Mucosa of descending colon (tissue), 3 donors: ENCODE data around the gene LRP10. TPM values are rescaled to one million over a fixed set of nuclear protein-coding genes. Genes with fewer than 3 reads are reported as not detected.

Source experiments
- ATAC-seq: fragments of 200-7000 bp; cut with Tn5 transposase; one replicate; pipeline ENCODE4 v1.9.1; 2020; ENCODE audit warnings: mild to moderate bottlenecking, moderate library complexity
- DNase-seq, 3 donors: peaks; one replicate each; pipeline ENCODE4 v3.0.0-alpha.2; 2020
- H3K36me3 ChIP-seq: fragments of 200-600 bp; one replicate; pipeline ENCODE4 v1.8.0; 2021; ENCODE audit warnings: low read depth, mild to moderate bottlenecking
- H3K4me1 ChIP-seq: fragments of 200-600 bp; one replicate; pipeline ENCODE4 v1.8.0; 2021; ENCODE audit warnings: low read depth, mild to moderate bottlenecking
- H3K4me3 ChIP-seq: fragments of 200-600 bp; one replicate; pipeline ENCODE4 v1.8.0; 2021; ENCODE audit warnings: mild to moderate bottlenecking
- H3K9me3 ChIP-seq: fragments of 200-600 bp; one replicate; pipeline ENCODE4 v1.8.0; 2021; ENCODE audit warnings: mild to moderate bottlenecking
- CTCF ChIP-seq: fragments of 200-600 bp; IDR thresholded peaks from one replicate; pipeline ENCODE4 v1.8.0; 2022; ENCODE audit warnings: antibody characterized with exemption, mild to moderate bottlenecking
- intact Hi-C, 2 donors: fragments of 100-400 bp; cut with DNase I in 1 of 2; cut with micrococcal nuclease in 1 of 2; formaldehyde crosslinking; loops; one replicate each; pipeline versions ENCODE4 v1.11.0 to v1.11.1; 2022; cut with DNase I, micrococcal nuclease
- total RNA-seq, 3 donors: library from RNA; stranded (reverse); fragmentation: NEBNext Ultra II Directional in 2 of 3; extraction: Animal tissue kit (Norgen Biotek cat#: 25700) in 2 of 3; gene quantifications; one replicate each; pipeline versions ENCODE4 v1.2.1 to v1.2.4, GENCODE V29; 2021 to 2023
- donor health status: DM: no; HTN: no; CAD: no; lungs with moderate emphysema.
- donor health status: DM: no; HTN: no; CAD: no.
- donor health status: DM: no; HTN: yes; CAD: no.

The LRP10 gene
- total RNA-seq, 3 donors from 2014 or later = 218 to 276 (median 245) TPM

GRCh38 chr14:22915886-22916521, 44.5 kb downstream of the LRP10 start:
- no peak overlapping the region for H3K4me3 ChIP-seq
- no peaks in the 10 kb centered on the region for H3K36me3 ChIP-seq
- ATAC-seq (no peak), DNase-seq (no peak)
- no peaks in the 10 kb centered on the region for H3K9me3 ChIP-seq
- H3K4me1 ChIP-seq = peaks cover 32% of the 10 kb centered on the region
- intact Hi-C loops = no loop called here
- no peak for TF ChIP-seq CTCF

- intact Hi-C loops = no loop called here
- peak; percentile 96 for ATAC-seq
Observed at GRCh38 chr14:22918804-22919600, 47.5 kb downstream of the LRP10 start, which contains the start of gene RBM23. RBM23 (minus strand) TSS chr14:22919149.

GRCh38 chr14:22919601-22919921, 48.0 kb downstream of the LRP10 start:
- intact Hi-C loops = no loop called here
- H3K9me3 ChIP-seq = no peaks in the 10 kb centered on the region
- peaks cover 32% of the 10 kb centered on the region for H3K4me1 ChIP-seq
- TF ChIP-seq CTCF = no peak
- H3K4me3 ChIP-seq = no peak overlapping the region
- no peaks in the 10 kb centered on the region for H3K36me3 ChIP-seq
- DNase-seq (no peak), ATAC-seq (no peak)

More at GRCh38 chr14:22918804-22919600, 47.5 kb downstream of the LRP10 start, which contains the start of gene RBM23:
- TF ChIP-seq CTCF = no peak
- H3K4me3 ChIP-seq = peak within 1 kb of the TSS; percentile 40
- H3K9me3 ChIP-seq = no peaks in the 10 kb centered on the region
- peaks cover 32% of the 10 kb centered on the region for H3K4me1 ChIP-seq
- H3K36me3 ChIP-seq = no peaks in the 10 kb centered on the region
- DNase-seq = peak; percentile 99 to 100 (median 99)

- Histone ChIP-seq H3K36me3 (no peaks in the 10 kb centered on the region), H3K9me3 (no peaks in the 10 kb centered on the region), H3K4me1 (peaks cover 33% of the 10 kb centered on the region), H3K4me3 (no peak overlapping the region)
- ATAC-seq (no peak), DNase-seq (no peak)
- no peak for TF ChIP-seq CTCF
- intact Hi-C loops = no loop called here
Observed at GRCh38 chr14:22920697-22921096, 49.2 kb downstream of the LRP10 start.

GRCh38 chr14:22922294-22922693, 50.8 kb downstream of the LRP10 start:
- Histone ChIP-seq H3K9me3 (no peaks in the 10 kb centered on the region), H3K36me3 (no peaks in the 10 kb centered on the region), H3K4me3 (no peak overlapping the region), H3K4me1 (peaks cover 25% of the 10 kb centered on the region)
- intact Hi-C loops = no loop called here
- ATAC-seq (no peak), DNase-seq (no peak)
- TF ChIP-seq CTCF = no peak
